NOMO-1 (cell line): ENCODE results near the gene NOL6.

Source experiments
- DNase-seq, 2 experiments: peaks; one replicate each; lab custom pipeline; 2025; ENCODE audit not compliant: unreplicated experiment in 2 of 2; lab: John Stamatoyannopoulos, UW

NOL6 gene

DNA sequence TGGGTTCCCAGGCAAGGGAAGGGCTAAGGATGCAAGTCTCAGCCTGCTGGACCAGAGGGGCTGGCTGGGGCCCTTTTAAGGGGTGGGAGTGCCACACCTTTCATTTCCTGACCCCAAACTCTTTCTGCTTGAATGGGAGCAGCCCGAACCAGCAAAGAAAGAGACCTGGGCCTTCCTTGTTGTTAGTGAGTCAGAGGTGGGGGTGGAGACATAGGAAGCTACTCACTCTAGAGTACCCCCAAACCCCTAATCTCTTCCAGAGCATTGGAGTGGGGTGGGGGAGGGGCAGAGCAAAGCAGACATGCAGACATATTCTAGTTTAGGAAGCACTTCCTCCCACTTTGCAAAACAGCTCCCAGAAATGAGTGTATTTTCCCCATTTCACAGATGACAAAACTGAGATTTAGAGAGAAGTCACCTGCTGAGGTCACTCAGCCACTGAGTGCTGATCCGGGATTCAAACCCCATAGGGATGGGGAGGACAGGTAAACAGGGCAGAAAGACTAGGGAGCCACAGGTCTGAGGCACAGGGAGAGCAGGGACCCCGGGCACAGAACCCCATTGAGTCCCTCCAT lies 20.4 kb downstream of the NOL6 start:
- DNase-seq = no peak

DNA sequence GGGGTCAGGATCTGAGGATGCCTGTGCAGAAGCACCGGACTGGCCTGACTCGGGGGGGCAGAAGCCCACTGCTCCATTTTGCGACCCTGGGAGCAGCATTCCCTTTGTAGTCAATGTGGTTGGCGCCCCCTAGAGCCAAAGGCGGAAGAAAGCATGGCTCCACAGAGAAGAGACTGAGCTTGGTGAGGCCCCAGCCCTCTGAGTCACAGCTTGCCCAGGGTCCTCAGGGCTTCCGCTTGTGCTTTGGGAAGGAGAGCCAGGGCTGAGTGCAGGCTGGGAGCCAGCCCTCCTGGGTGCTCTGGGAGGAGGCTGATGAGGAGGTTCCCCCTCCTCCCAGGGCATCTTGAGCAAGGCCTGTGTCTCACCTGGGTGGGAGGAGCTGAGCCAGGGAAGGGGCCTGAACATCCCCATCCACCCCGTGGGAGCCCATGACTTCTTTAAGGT lies 20.9 kb downstream of the NOL6 start:
- DNase-seq = peak; percentile 79 to 80

DNA sequence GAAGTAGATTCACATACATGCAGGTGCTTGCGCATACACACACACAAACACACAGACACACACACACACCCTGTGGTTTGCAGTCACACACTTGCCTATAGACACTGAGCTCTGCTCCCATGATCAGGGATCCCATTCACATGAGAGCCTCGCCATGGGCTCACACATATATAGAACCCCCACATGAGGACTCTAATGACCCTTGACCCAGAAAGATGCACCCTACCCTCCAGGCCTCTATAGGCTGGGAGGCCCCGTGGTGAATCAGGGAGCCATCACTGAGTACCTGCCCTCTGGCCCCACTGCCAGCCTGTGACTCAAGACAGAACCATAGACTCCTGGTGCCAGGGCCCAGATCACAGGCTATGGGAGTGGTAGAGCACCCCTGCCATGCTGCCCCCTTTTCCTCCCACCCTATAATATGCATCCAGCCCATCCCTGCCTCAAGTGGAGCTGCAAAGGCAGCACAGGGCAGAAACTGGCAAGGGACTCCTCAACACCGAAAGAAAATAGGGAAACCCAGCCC lies 23.0 kb downstream of the NOL6 start:
- DNase-seq = no peak

DNA sequence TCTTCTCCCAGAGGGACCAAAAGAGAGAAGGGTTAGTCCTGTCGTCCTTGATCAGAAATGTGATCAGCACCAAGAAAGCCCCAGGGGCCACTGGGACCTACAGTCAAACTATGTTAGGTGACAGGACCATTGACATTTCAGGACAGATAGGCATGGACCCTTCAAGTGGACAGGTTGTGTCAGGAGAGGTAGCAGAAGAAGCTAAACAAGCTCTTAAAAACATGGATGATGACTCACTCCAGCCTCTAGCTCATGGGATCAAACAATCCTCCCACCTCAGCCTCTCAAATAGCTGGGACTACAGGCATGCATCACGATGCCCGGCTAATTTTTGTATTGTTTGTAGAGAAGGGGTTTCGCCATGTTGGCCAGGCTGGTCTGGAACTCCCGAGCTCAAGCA lies 24.0 kb downstream of the NOL6 start:
- DNase-seq = no peak

DNA sequence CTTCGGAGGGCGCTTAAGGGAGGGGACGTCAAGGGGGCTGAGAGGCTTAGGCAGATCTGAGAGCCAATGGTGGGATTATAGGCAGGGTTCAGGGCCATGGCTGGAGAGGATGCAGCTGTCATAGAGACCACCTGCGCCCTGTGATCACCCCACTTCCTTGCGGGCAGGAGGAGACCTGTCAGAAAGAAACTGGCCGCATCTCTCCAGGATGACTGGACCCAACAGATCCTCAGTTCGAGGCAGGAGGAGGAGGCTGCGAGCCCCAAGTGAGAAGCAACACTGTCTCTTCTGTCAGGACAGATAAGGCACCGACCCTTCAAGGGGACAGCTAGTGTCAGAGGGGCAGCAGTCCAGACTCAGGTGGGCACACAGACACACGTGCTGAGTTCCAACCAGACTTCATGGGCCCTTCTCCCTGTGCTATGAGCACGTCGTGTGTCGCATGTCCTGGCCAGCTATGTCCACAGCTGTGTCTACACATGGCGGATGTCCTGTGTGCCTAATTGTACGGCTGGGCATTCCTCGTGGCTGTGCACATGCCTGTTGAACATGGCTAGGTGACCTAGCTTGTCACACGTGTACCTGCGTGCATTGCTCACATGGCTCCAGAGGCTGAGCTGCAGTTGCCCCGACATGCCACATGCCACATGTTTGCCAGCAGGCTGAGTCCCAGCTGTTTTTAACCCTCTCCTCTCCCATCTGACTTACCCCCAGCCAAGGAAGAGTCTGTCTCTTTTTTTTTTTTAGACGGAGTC lies 25.7 kb downstream of the NOL6 start:
- no peak for DNase-seq

DNA sequence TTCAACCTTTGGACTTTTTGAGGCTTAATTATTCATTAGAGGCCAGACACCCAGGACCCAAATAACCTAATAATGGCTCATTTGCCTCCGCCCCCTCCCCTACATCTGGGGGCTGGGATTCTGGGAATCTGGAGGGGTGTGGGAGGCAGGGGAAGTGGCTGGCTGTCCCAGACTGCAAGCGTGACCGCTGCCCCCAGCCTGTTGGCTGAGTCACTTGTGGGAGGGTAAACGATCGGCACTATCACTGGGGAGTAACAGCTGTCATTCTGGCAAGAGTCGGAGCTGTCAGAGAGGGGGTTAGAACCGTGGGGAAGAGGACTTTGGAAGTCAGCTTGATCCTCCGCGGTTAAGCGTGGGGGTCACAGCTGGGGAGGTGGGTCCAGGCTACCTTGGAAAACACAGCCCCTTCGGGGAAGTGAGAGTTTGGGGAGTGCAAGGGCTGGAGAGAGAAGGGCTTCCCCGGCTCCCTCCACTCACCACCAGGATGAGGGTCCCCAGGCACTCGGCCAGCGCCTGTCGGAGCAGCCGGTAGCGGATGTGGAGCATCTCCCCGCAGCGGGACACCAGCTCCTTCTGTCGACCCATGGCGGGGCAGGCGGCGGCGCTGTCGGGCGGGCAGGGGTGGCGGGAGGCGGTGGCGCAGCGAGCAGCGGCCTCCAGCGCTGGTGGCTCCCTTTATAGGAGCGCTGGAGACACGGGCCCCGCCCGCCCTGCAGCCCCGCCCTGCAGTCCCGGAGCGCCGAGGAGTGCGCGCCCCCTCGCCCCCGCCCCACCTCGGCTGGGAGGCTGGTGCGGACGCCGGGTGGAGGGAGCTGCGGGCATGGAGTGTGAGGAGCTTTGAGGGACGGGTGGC lies 26.6 kb downstream of the NOL6 start, which contains the start of gene AQP3:
AQP3 (minus strand) TSS at position 648 of the 853 bp plus-strand sequence; CDS start at position 585, 63 bp downstream.
- DNase-seq = peak; percentile 58 to 67

DNA sequence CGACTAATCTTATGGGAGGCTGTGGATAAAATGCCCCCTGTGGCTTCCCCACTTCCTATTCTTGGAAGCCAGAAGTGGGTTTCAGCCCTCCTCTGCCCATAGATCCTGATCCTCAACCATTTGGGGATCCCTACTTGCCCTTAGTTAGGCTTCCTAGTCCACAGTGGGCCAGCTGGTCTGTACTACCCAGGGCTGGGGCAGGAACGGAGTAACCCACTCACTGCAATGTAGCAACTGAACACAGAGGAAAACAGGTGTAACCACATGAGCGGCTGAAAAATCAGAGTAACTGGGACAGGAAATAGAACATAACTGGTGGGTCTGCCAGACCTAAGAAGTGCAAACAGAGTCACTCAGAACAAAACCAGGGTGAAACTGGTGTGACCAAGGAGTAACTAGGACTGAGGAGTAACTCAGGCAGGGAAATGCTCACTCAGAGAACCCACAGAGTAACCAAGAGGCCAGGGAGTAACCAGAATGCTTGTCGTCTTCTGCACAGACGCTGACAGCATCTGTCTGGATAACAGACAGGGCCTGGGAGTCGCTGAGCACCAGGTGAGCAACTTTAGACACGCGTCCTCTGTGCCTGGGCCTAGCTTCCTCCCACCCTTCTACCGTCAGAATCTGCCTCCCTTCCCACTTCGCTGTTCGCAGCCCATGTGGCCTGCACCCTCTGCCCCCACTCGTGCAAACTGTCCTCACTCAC lies 27.3 kb downstream of the NOL6 start:
- DNase-seq = no peak

DNA sequence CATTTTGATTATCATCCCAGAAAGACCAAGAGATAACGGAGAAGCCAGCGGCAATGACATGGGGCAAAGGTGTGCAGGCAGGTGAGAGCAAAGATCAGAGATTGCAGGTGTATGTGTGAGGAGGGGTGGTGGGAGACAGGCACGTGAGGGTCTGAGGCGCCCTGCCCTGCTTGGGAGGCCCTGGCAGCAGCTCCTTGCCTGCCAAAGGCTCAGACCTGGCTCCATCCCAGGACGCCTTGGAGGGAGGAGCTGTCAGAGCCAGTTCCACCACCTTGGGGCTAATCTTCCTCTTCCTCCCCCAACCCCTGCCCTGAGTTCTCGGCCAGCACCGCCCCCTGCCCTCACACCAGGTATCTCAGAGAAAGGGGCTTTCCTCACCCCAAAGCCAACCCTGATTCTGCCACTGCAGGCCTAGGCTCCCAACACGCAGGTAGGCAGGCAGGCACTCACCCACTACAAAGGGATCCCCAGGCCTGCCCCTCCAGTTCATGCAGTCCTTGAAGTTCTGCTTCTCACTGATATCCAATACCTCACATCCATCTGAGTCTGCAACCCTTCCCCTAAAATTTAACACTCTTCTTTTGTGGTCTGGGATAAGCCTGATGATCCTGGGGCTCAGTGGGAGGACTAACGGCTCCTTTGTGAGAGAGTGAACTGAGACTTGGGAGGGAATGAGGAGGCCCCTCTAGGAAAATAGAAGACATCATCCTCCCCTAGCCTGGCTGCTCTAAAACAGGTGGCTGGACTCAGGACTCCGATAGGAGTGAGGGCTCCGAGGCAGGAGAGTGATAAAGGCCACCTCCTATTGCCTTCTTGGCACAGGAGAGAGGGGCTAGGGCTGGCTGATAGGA lies 28.1 kb downstream of the NOL6 start:
- DNase-seq = no peak

DNA sequence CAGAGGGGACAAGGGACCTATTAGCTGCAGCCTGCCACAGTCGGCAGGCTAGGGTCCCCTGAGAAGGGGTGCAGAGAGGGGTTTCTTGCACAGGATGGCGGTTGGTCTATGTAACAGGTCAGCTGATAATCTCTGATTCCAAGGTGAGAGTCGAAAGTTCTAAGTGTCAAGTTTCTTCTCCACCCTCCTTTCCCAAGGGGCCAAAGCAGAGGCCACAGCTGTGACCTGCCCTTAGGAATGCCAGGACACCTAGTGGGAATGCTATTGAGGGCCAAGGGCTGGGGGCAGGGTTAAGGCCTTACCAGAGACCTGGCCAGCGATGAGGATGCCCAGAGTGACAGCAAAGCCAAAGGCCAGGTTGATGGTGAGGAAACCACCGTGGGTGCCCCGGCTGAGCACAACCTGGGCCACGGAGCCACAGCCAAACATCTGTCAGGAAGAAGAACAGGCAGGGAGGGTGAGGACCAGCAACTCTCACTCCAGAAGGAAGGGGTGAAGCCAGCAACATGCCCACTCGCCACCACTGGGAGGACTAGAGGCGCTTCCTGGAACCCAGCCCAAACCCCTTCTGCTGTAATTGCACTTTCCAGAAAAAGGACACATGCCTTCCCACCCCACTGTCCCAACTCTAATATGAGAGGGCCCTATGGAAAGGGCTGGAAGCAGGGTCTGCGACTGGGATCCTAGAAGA lies 30.1 kb downstream of the NOL6 start:
- DNase-seq = no peak

DNA sequence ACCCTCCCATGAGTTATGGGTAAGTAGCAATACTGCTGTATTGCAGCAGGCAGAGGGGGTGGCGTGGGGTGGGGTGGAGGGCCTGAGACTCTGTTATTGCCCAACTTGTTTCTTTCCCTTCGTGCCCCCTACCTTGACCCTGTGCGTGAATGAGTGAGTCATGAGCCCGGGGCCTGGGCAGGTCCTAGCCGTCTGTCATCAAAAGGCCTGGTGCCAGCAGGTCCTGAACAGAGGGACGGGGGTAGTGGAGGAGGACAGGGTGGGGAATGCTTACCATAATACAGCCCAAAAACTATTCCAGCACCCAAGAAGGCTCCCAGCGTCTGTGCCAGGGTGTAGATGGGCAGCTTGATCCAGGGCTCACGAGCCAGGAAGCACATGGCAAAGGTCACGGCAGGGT lies 30.7 kb downstream of the NOL6 start:
- no peak for DNase-seq

DNA sequence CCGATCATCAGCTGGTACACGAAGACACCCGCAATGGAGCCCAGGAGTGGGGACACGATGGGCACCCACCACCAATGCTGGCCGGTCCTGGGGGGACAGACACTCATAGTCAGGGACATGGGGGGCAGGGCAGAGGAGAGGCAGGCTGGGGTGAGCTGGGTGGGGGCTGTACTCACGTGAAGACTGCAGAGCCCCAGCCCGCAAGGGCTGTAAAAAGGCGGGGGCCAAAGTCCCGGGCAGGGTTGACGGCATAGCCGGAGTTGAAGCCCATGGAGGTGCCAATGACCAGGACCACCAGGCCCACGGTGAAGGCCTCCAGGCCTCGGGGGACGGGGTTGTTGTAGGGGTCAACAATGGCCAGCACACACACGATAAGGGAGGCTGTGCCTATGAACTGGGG lies 31.6 kb downstream of the NOL6 start:
- DNase-seq = no peak

DNA sequence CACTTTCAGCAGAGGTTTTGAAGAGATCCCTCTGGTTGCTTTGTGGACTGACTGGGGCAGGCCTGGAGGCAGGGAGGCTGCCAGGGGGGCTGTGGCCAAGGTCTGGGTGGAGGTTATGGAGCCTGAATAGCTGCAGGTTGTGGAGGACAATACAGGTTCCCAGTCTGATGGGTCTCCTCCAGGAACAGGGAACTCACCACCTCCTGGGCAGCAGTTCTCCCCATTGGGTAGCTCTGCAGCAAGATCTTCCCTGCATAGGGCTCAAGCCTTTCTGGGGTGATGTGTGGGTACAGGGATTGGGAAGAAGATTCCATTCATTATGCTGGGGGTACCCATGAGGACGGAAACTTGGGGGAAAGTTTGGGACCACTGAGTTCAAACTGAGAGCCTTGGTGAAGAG lies 33.1 kb downstream of the NOL6 start:
- no peak for DNase-seq

DNA sequence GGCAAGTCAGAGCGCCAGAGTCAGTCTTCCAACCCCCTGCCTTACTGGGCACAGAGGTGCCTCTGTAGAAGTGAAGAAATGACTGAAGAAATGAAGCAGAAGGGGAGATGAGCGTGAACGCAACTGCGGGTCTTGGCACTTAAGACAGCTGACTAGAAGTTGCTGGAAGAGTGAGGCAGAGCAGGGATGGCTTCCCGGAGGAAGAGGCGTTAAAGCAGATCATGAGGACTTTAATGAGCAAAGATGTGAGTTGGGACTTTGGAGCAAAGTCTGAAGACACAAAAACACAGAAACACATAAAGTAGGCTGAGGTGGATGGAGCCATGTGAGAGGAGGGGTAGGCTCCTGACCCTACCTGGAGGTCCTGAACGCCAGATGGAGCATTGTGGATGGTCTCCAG lies 33.5 kb downstream of the NOL6 start:
- no peak for DNase-seq

DNA sequence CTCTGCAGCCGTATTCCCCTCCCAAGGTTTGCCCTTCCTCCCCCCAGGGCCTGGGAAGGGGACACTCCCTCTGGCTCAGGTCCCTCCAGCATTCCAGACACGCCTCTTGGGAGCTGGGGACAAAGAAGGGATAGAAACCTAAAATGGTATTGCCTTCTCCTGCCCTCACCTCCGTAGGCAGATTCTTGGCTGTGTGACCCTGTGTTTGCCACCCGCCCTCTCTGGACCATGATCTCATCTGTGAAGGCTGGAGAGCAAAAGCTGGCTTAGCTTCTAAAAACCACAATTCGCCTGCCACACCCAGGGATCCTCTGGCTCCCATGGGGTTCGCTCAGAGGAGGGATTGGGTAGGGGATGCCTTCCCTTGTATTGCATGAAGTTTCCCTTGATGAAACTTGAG lies 34.0 kb downstream of the NOL6 start:
- no peak for DNase-seq

DNA sequence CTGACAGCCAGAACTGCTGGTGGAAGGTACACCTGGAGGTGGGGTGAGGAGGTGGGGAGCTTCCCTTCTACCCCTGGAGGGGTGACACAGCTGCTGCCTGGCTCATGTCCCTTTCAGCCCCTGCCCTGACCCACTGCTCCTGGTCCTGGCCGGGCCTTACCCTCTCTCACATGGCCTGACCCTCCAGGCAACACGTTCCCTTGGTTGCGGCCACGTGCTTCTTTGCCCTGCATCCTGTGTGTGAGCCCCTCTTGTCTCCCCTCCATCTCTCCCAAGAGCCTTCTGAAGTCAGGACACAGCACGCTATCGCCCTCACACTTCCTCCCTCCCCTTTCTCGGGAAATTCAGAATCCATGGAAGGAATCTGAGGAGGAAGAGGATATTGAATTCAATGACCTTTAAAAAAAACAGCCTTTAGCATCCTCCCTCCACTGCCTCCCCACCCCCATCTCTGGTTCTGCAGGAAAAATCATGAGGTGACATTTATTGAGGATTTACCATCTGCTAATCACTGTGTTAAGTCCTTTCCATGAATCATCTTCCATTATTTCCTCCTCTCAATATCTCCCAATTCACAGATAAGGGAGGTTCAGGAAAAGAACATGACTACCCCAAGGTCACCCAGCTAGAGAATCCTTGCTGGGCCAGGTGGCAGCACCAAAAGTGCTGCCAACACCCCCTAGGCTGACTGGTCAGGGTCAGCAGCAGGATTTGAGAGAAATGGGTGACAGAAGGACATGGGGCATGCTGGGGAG lies 34.6 kb downstream of the NOL6 start:
- DNase-seq = no peak

DNA sequence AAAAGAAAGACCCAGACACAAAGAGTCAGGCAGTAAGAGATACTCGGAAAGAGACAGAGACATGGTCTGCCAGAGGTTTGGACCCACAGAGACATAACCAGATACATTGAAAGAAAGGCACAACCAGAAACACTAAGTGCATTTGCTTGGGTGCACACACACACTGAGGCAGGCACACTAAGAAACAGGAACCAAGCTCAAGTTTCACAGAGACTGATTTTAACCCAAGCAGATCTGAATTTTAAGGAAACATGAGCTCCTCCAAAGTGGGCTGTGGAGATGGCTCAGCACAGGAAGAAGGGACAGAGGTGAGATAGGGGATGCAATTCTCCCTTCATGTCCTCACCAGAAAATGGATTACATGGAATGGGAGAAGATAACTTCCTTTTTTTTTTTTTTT lies 35.8 kb downstream of the NOL6 start:
- no peak for DNase-seq

DNA sequence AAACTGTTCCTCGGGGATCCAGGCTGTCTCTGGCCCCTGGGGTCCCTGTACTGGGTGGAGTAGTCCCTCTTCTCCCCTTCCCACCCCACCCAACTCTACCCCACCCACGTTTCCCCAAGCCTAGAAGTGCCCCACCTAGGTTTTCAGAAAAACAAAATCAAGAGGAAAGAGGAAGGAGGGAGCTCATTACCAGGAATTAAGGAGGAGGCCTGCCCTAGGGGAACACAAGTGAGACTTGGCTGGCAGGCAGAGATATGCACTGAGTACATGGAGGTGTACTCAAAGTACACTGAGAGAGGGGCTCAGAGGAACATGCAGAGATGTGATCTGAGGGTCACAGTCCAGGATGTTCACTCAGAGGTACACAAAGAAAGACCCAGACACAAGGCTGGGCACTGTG lies 36.5 kb downstream of the NOL6 start:
- no peak for DNase-seq

DNA sequence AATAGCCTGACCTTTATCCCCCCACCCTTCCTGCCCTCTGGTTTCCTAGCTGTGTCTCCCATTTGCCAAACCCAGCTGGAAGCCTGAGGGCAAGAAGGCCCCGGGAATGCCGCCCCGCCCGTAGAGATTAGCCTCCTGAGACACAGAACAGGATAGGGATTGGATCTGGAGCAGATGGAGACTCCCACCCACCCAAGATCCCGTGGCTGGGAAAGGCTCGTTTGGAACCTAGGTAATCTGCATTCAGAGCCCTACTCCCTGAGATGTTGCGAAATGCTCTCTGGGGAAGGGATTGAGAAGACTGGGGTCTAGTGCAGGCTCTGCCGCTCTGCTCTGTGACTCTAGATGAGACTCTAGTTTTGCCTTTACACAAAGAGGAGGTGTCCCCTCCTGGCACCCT lies 37.3 kb downstream of the NOL6 start:
- DNase-seq = no peak
